Stimulated activated CD8-positive, alpha-beta memory T cell treated with anti-CD3 and anti-CD28 coated beads, Interleukin-2, amount 100 ng/mL, for 48 hours (primary cell): ENCODE results near the gene BCAT1.
"Not testable (repeated sequence)": the region's sequence is repeated elsewhere in the genome, so short reads cannot be mapped to it uniquely, and the experiment has no call there.

Experiments used
- DNase-seq, 2 donors: peaks; one replicate each; pipeline ENCODE4 v3.0.0-alpha.2; 2020; ENCODE audit warnings: low read depth in 2 of 2

Gene BCAT1

GRCh38 chr12:24928131-24928530 is 20.8 kb downstream of the BCAT1 start:
- no peak for DNase-seq

GRCh38 chr12:24926080-24926479 is 22.8 kb downstream of the BCAT1 start:
- not testable (repeated sequence) for DNase-seq

GRCh38 chr12:24922090-24922489 is 26.8 kb downstream of the BCAT1 start:
- DNase-seq = no peak

GRCh38 chr12:24921251-24922038 is 27.5 kb downstream of the BCAT1 start:
- DNase-seq = no peak

- DNase-seq = no peak
Measured at GRCh38 chr12:24920141-24920540, 28.8 kb downstream of the BCAT1 start.

GRCh38 chr12:24919346-24920001 is 29.4 kb downstream of the BCAT1 start:
- DNase-seq = no peak

GRCh38 chr12:24918596-24918995 is 30.3 kb downstream of the BCAT1 start:
- DNase-seq = no peak

GRCh38 chr12:24915501-24915900 is 33.4 kb downstream of the BCAT1 start:
- DNase-seq = no peak

- DNase-seq = no peak
Measured at GRCh38 chr12:24913953-24914352, 34.9 kb downstream of the BCAT1 start.

- no peak for DNase-seq
Measured at GRCh38 chr12:24913130-24913529, 35.8 kb downstream of the BCAT1 start.

- no peak for DNase-seq
Measured at GRCh38 chr12:24911271-24911791, 37.6 kb downstream of the BCAT1 start.

GRCh38 chr12:24910192-24910591 is 38.7 kb downstream of the BCAT1 start:
- not testable (repeated sequence) for DNase-seq

GRCh38 chr12:24909667-24910066 is 39.2 kb downstream of the BCAT1 start:
- DNase-seq = no peak

GRCh38 chr12:24907464-24907863 is 41.4 kb downstream of the BCAT1 start:
- no peak for DNase-seq

- no peak for DNase-seq
Measured at GRCh38 chr12:24906141-24906540, 42.8 kb downstream of the BCAT1 start.

- no peak for DNase-seq
Measured at GRCh38 chr12:24905431-24905830, 43.5 kb downstream of the BCAT1 start.

GRCh38 chr12:24904871-24905270 is 44.0 kb downstream of the BCAT1 start:
- DNase-seq = no peak

- peak in 1 of 2 donors; percentile 2 for DNase-seq
Measured at GRCh38 chr12:24903329-24904088, 45.4 kb downstream of the BCAT1 start.

- DNase-seq = peak in 1 of 2 donors; percentile 5
Measured at GRCh38 chr12:24902511-24903328, 46.2 kb downstream of the BCAT1 start.

GRCh38 chr12:24901576-24902461 is 47.1 kb downstream of the BCAT1 start:
- no peak for DNase-seq
